Mesenchymal stem cell (in vitro differentiated cells and primary cell): ENCODE results near the gene WASL.
A peak's percentile ranks its signal among the peaks of the same experiment; 100 is the strongest.

ENCODE experiments used
- DNase-seq: peaks from one replicate; pipeline ENCODE4 v3.0.0-alpha.2; 2013
- H2AFZ ChIP-seq: one replicate; pipeline ENCODE4 v1.6.1; 2013; ENCODE audit warnings: low read depth, mild to moderate bottlenecking, control low read depth, inconsistent platforms, low read length, moderate library complexity
- H2AK5ac ChIP-seq: 2 replicates; pipeline ENCODE4 v1.6.1; 2013; ENCODE audit warnings: low read length, moderate library complexity, mild to moderate bottlenecking, inconsistent platforms; ENCODE audit not compliant: severe bottlenecking
- H2BK120ac ChIP-seq: one replicate; pipeline ENCODE4 v1.6.1; 2013; ENCODE audit warnings: low read depth, mild to moderate bottlenecking, inconsistent platforms, low read length, moderate library complexity
- H2BK12ac ChIP-seq, 2 experiments: one replicate each; pipeline ENCODE4 v1.6.1; 2013; ENCODE audit warnings: inconsistent platforms in 2 of 2, low read length in 2 of 2, mild to moderate bottlenecking in 2 of 2, moderate library complexity in 2 of 2, control low read depth in 1 of 2
- H2BK15ac ChIP-seq: one replicate; pipeline ENCODE4 v1.6.1; 2013; ENCODE audit warnings: mild to moderate bottlenecking, low read depth, inconsistent platforms; ENCODE audit not compliant: poor library complexity, severe bottlenecking
- H2BK5ac ChIP-seq: 2 replicates; pipeline ENCODE4 v1.6.1; 2013; ENCODE audit warnings: low read depth, mild to moderate bottlenecking, low read length, control low read depth, inconsistent platforms; ENCODE audit not compliant: poor library complexity, severe bottlenecking
- H3K14ac ChIP-seq, 2 experiments: one replicate each; pipeline ENCODE4 v1.6.1; 2013; ENCODE audit warnings: inconsistent platforms in 2 of 2, low read length in 2 of 2, control low read depth in 1 of 2, mild to moderate bottlenecking in 1 of 2, moderate library complexity in 1 of 2
- H3K18ac ChIP-seq, 2 experiments: one replicate each; pipeline ENCODE4 v1.6.1; 2013; ENCODE audit warnings: inconsistent platforms in 2 of 2, low read length in 2 of 2, control low read depth in 1 of 2, low read depth in 1 of 2, mild to moderate bottlenecking in 1 of 2
- H3K23ac ChIP-seq, 2 experiments: one replicate each; pipeline ENCODE4 v1.6.1; 2013; ENCODE audit warnings: inconsistent platforms in 2 of 2, low read length in 2 of 2, mild to moderate bottlenecking in 2 of 2, moderate library complexity in 2 of 2, control low read depth in 1 of 2
- H3K27ac ChIP-seq: 2 replicates; pipeline ENCODE4 v1.5.1; 2013; ENCODE audit warnings: mild to moderate bottlenecking, moderate library complexity, low read length, control low read depth, inconsistent platforms; ENCODE audit not compliant: poor library complexity, severe bottlenecking
- H3K27me3 ChIP-seq, 2 experiments: 2 replicates each; pipeline versions ENCODE4 v1.6.1 to v1.7.0; 2013; ENCODE audit warnings: low read length in 2 of 2, mild to moderate bottlenecking in 2 of 2, moderate library complexity in 2 of 2, control low read depth in 1 of 2, inconsistent platforms in 1 of 2; ENCODE audit not compliant: control insufficient read depth in 1 of 2, insufficient read depth in 1 of 2
- H3K36me3 ChIP-seq, 2 experiments: 2 replicates each; pipeline versions ENCODE4 v1.6.1 to v1.7.0; 2013; ENCODE audit warnings: low read length in 2 of 2, control low read depth in 1 of 2, inconsistent platforms in 1 of 2, low read depth in 1 of 2, mild to moderate bottlenecking in 1 of 2; ENCODE audit not compliant: insufficient read depth in 2 of 2, control insufficient read depth in 1 of 2
- H3K4ac ChIP-seq, 2 experiments: one replicate each; pipeline ENCODE4 v1.6.1; 2013; ENCODE audit warnings: inconsistent platforms in 2 of 2, low read length in 2 of 2, mild to moderate bottlenecking in 2 of 2, moderate library complexity in 2 of 2, control low read depth in 1 of 2, low read depth in 1 of 2
- H3K4me1 ChIP-seq: 2 replicates; pipeline ENCODE4 v1.6.1; 2013; ENCODE audit warnings: low read depth, low read length, control low read depth; ENCODE audit not compliant: control insufficient read depth, insufficient read depth
- H3K4me2 ChIP-seq: 2 replicates; pipeline ENCODE4 v1.6.1; 2013; ENCODE audit warnings: low read length, mild to moderate bottlenecking, inconsistent platforms; ENCODE audit not compliant: poor library complexity, severe bottlenecking
- H3K4me3 ChIP-seq, 2 experiments: 2 replicates each; pipeline versions ENCODE4 v1.5.1 to v1.7.0; 2013; ENCODE audit warnings: low read length in 2 of 2, mild to moderate bottlenecking in 2 of 2, control low read depth in 1 of 2, low read depth in 1 of 2; ENCODE audit not compliant: insufficient read depth in 1 of 2
- H3K79me1 ChIP-seq: replicated peaks from 2 replicates; pipeline ENCODE4 v1.6.1; 2013; ENCODE audit warnings: mild to moderate bottlenecking, control low read depth, low read length, inconsistent platforms; ENCODE audit not compliant: poor library complexity, severe bottlenecking
- H3K9ac ChIP-seq: 2 replicates; pipeline ENCODE4 v1.7.0; 2013; ENCODE audit warnings: mild to moderate bottlenecking, low read length, moderate library complexity
- H3K9me3 ChIP-seq: 2 replicates; pipeline ENCODE4 v1.7.0; 2013; ENCODE audit warnings: mild to moderate bottlenecking, low read length; ENCODE audit not compliant: control insufficient read depth
- H4K8ac ChIP-seq: one replicate; pipeline ENCODE4 v1.6.1; 2013; ENCODE audit warnings: inconsistent platforms, mild to moderate bottlenecking, low read length, moderate library complexity
- H4K91ac ChIP-seq: one replicate; pipeline ENCODE4 v1.6.1; 2013; ENCODE audit warnings: mild to moderate bottlenecking, low read length, inconsistent platforms
- WGBS: methylation state at CpG from one replicate; pipeline ENCODE4 v1.1.7; 2013; ENCODE audit warnings: mixed read lengths; 5-methylcytosine and 5-hydroxymethylcytosine counted together

The WASL gene

GRCh38 chr7:123673752-123674398 is 74.9 kb downstream of the WASL start:
- H4K91ac ChIP-seq, result no peak overlapping the region
- no peak overlapping the region for H4K8ac ChIP-seq
- H3K27ac ChIP-seq, result no peak overlapping the region
- no peak overlapping the region for H3K18ac ChIP-seq
- no peak overlapping the region for H2BK120ac ChIP-seq
- H2AK5ac ChIP-seq, result no peak overlapping the region
- no peaks in the 10 kb centered on the region for H3K79me1 ChIP-seq
- H3K23ac ChIP-seq, result no peak overlapping the region
- no peaks in the 10 kb centered on the region for H3K4me1 ChIP-seq
- H2BK12ac ChIP-seq, result no peak overlapping the region
- no peak overlapping the region for H2AFZ ChIP-seq
- H3K4me3 ChIP-seq, result no peak overlapping the region
- no peaks in the 10 kb centered on the region for H3K27me3 ChIP-seq
- H3K9me3 ChIP-seq, result no peaks in the 10 kb centered on the region
- peaks cover 0 to 15% of the 10 kb centered on the region in 2 experiments for H3K36me3 ChIP-seq
- H2BK15ac ChIP-seq, result no peak overlapping the region
- no peak overlapping the region for H3K14ac ChIP-seq
- peak; percentile 16 for DNase-seq
- no peak overlapping the region for H3K4ac ChIP-seq
- WGBS, result 100% methylated on average over 2 of the region's 3 CpGs
- H3K4me2 ChIP-seq, result no peak overlapping the region
- no peak overlapping the region for H2BK5ac ChIP-seq
- H3K9ac ChIP-seq, result peak overlapping the region; percentile 1

DNA sequence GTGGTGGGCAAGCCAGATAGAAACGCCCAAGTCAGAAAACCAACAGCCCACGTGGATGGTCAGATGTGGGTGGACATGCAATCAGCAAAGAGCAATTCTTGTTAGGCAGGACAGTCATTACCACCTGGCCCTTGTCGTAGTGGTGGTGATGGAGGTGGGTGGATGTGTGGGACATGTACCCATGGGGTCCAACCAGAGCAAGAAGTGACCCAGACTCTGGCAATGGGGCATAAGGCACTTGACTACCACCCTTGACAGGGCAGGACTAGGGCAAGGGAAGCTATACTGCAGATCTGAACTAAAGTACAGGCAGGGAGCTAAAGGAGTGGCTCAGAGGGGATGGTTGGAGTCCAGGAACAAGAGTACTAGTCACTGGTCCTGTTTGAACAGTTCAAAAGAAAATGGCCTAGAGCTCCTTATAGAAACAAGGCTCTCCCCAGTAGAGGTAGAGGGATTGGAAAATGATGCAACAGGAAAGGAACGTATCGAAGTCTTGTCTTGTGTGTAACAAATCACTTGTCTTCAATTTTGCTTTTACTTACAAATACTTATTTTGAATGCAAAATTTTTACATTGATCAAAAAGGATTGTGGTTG is 75.6 kb downstream of the WASL start:
- H3K4ac ChIP-seq, result no peak overlapping the region

GRCh38 chr7:123669485-123669884 is 79.3 kb downstream of the WASL start:
- Histone ChIP-seq H3K4ac (peak overlapping the region in 1 of 2 experiments; percentile 41), H3K4me2 (no peak overlapping the region)

More for the DNA sequence above, 75.6 kb downstream of the WASL start:
- Histone ChIP-seq H4K8ac (no peak overlapping the region), H3K27me3 (no peaks in the 10 kb centered on the region), H3K79me1 (no peaks in the 10 kb centered on the region), H2BK120ac (no peak overlapping the region), H3K4me1 (no peaks in the 10 kb centered on the region), H3K9ac (no peak overlapping the region), H3K4me3 (no peak overlapping the region), H2BK12ac (no peak overlapping the region), H3K18ac (no peak overlapping the region), H3K27ac (no peak overlapping the region), H2AK5ac (no peak overlapping the region), H2AFZ (no peak overlapping the region), H4K91ac (no peak overlapping the region), H2BK15ac (no peak overlapping the region), H3K36me3 (peaks cover 0 to 9% of the 10 kb centered on the region in 2 experiments), H3K23ac (no peak overlapping the region), H3K9me3 (no peaks in the 10 kb centered on the region), H3K4me2 (no peak overlapping the region), H2BK5ac (no peak overlapping the region), H3K14ac (no peak overlapping the region)
- DNase-seq, result no peak
- 94% methylated on average over 3 of the region's 5 CpGs for WGBS

GRCh38 chr7:123666492-123666891 is 82.3 kb downstream of the WASL start:
- no peak overlapping the region for H2AK5ac ChIP-seq
- H3K4ac ChIP-seq, result no peak overlapping the region
- H3K23ac ChIP-seq, result no peak overlapping the region
- 89% methylated on average over 1 of the region's 1 CpG for WGBS
- H3K36me3 ChIP-seq, result no peaks in the 10 kb centered on the region
- no peak for DNase-seq
- H3K27ac ChIP-seq, result no peak overlapping the region
- H3K14ac ChIP-seq, result no peak overlapping the region
- H3K9ac ChIP-seq, result no peak overlapping the region
- H2AFZ ChIP-seq, result no peak overlapping the region
- H3K27me3 ChIP-seq, result no peaks in the 10 kb centered on the region
- no peak overlapping the region for H2BK5ac ChIP-seq
- no peak overlapping the region for H3K18ac ChIP-seq
- H2BK12ac ChIP-seq, result no peak overlapping the region
- H2BK15ac ChIP-seq, result no peak overlapping the region
- H2BK120ac ChIP-seq, result no peak overlapping the region
- no peak overlapping the region for H4K91ac ChIP-seq
- no peak overlapping the region for H3K4me3 ChIP-seq
- no peaks in the 10 kb centered on the region for H3K4me1 ChIP-seq
- no peak overlapping the region for H3K4me2 ChIP-seq
- H3K9me3 ChIP-seq, result no peaks in the 10 kb centered on the region
- no peaks in the 10 kb centered on the region for H3K79me1 ChIP-seq
- no peak overlapping the region for H4K8ac ChIP-seq

More at GRCh38 chr7:123669485-123669884, 79.3 kb downstream of the WASL start:
- Histone ChIP-seq H2AK5ac (no peak overlapping the region), H4K8ac (no peak overlapping the region), H3K79me1 (no peaks in the 10 kb centered on the region), H3K9me3 (no peaks in the 10 kb centered on the region), H3K23ac (no peak overlapping the region), H3K9ac (no peak overlapping the region), H3K14ac (no peak overlapping the region), H3K4me3 (no peak overlapping the region), H3K18ac (no peak overlapping the region), H3K27ac (no peak overlapping the region), H2BK5ac (no peak overlapping the region), H4K91ac (no peak overlapping the region), H3K4me1 (no peaks in the 10 kb centered on the region), H2AFZ (no peak overlapping the region), H3K36me3 (no peaks in the 10 kb centered on the region), H2BK120ac (no peak overlapping the region), H3K27me3 (no peaks in the 10 kb centered on the region), H2BK12ac (no peak overlapping the region), H2BK15ac (no peak overlapping the region)
- WGBS, result 94% methylated on average over 7 of the region's 7 CpGs
- DNase-seq, result no peak
